DOHH2 (cell line): ENCODE measurements around the gene GK2.

Experiments
- CTCF ChIP-seq: fragments of 200-600 bp; sonication (generic); IDR thresholded peaks from one replicate; pipeline ENCODE4 v1.5.1; 2014; ENCODE audit warnings: antibody characterized with exemption, mild to moderate bottlenecking, low read depth, low read length; ENCODE audit not compliant: poor library complexity, severe bottlenecking
- EZH2phosphoT487 ChIP-seq: fragments of 200-600 bp; sonication (generic); IDR thresholded peaks from 2 replicates; pipeline ENCODE4 v1.6.1; 2017; ENCODE audit warnings: borderline replicate concordance, mild to moderate bottlenecking, antibody characterized with exemption, low read length, moderate library complexity, mixed read lengths

DNA sequence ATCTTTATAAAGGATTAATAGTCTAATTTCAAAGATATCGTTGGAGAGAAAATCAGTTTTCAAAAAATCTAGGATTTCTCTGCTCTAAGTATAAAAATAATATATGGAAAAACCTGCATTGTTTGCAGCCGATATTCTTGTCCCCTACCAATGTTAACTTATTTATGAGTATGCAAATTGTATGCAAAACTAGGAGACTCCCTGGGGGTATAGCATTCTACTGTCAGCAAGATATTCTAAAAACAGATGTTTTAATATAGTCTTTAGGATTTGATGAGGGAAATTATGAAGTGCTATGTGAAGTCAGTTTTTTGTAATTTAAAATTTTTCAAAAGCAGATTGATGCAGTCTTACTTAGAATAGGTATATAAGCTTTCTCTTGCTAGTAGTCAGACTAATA is 40.9 kb downstream of the GK2 start:
- TF ChIP-seq CTCF (no peak), EZH2phosphoT487 (no peak)
